ENCODE results near the gene PACSIN2. TPM values are rescaled to one million over a fixed set of nuclear protein-coding genes. Genes with fewer than 3 reads are reported as not detected.

PACSIN2 gene
- total and polyA plus RNA-seq, 2 of the 13 experiments (the other 11 are each of a cell fraction or from before 2014, with no cell fraction given): 54.1 to 68.8 TPM

- no peak for TF ChIP-seq UBTF (CRISPR knock-in tag; IDR thresholded peaks at IDR 0.05)
- TF ChIP-seq TRIM24 (CRISPR knock-in tag; IDR thresholded peaks at IDR 0.05): no peak
- TF ChIP-seq ZBTB1 (CRISPR knock-in tag; IDR thresholded peaks at IDR 0.05; ENCODE audit: borderline replicate concordance): no peak
- no peak for TF ChIP-seq E2F5 (CRISPR knock-in tag; conservative IDR thresholded peaks at IDR 0.05)
- TF ChIP-seq DMAP1 (CRISPR knock-in tag; IDR thresholded peaks at IDR 0.05): no peak
- TF ChIP-seq PRPF4 (IDR thresholded peaks at IDR 0.05; ENCODE audit: low read depth, low read length, poor library complexity, severe bottlenecking): peak; percentile 23
- no peak for TF ChIP-seq EHMT2 (IDR thresholded peaks at IDR 0.05; ENCODE audit: borderline replicate concordance, low read depth, low read length)
- no peak for TF ChIP-seq ZNF782 (CRISPR knock-in tag; IDR thresholded peaks at IDR 0.05; ENCODE audit: borderline replicate concordance)
- TF ChIP-seq ONECUT2 (CRISPR knock-in tag; IDR thresholded peaks at IDR 0.05): no peak
- TF ChIP-seq TCF7 (IDR thresholded peaks at IDR 0.05; ENCODE audit: low read depth): peak; percentile 81
- peak; percentile 27; the same call in 1 of the 2 replicates for TF ChIP-seq ELF3 (CRISPR knock-in tag; IDR thresholded peaks at IDR 0.05)
- TF ChIP-seq ZNF644 (CRISPR knock-in tag; IDR thresholded peaks at IDR 0.05; ENCODE audit: low read depth): no peak
- no peak for TF ChIP-seq ZNF296 (CRISPR knock-in tag; conservative IDR thresholded peaks at IDR 0.05)
- no peak for TF ChIP-seq KLF16 (CRISPR knock-in tag; IDR thresholded peaks at IDR 0.05)
- no peak; the same call in 1 of the 2 replicates for TF ChIP-seq HNF1A (IDR thresholded peaks at IDR 0.05; ENCODE audit: low read depth)
- peak; percentile 47 for TF ChIP-seq HNF1A (CRISPR knock-in tag; IDR thresholded peaks at IDR 0.05; ENCODE audit: borderline replicate concordance)
- no peak for TF ChIP-seq SMARCE1 (IDR thresholded peaks at IDR 0.05; ENCODE audit: borderline replicate concordance)
- no peak for TF ChIP-seq ZNF530 (CRISPR knock-in tag; IDR thresholded peaks at IDR 0.05; ENCODE audit: low read depth)
- no peak for TF ChIP-seq MED13 (CRISPR knock-in tag; IDR thresholded peaks at IDR 0.05)
- no peak for TF ChIP-seq ZNF768 (CRISPR knock-in tag; IDR thresholded peaks at IDR 0.05)
- no peak for TF ChIP-seq ZBTB8A (CRISPR knock-in tag; IDR thresholded peaks at IDR 0.05; ENCODE audit: borderline replicate concordance, low read depth)
- TF ChIP-seq BRF2 (CRISPR knock-in tag; IDR thresholded peaks at IDR 0.05): no peak
- TF ChIP-seq EZH2 (conservative IDR thresholded peaks at IDR 0.05; ENCODE audit: low read depth, low read length): no peak
- TF ChIP-seq SMC3 (IDR thresholded peaks at IDR 0.05; ENCODE audit: low read length): peak; percentile 4; the same call in 1 of the 2 replicates
These were observed 49.8 kb downstream of the PACSIN2 start (continued) for GRCh38 chr22:42964994-42965699.
